IMR-90 (cell line): ENCODE results near the gene FTO. TPM values are rescaled to one million over a fixed set of nuclear protein-coding genes. Genes with fewer than 3 reads are reported as not detected.

Experiments used
- ATAC-seq: fragments of 200-7000 bp; cut with Tn5 transposase; 2 replicates; pipeline ENCODE4 v1.9.1; 2020; ENCODE audit warnings: low read depth, mild to moderate bottlenecking, moderate library complexity
- BruUV-seq: library from RNA; stranded (reverse); fragments of 400-500 nt; replicated peaks from 2 replicates; lab custom pipeline; 2021; lab: Mats Ljungman, UMichigan
- CTCF ChIA-PET: fragments of 300-600 bp; formaldehyde crosslinking; extraction: SDS; loops from one replicate; lab custom pipeline; 2021; ENCODE audit warnings: antibody characterized with exemption; lab: Yijun Ruan, JAX
- POLR2A ChIA-PET: fragments of 300-600 bp; sonication (Branson Sonifier 250); formaldehyde crosslinking; loops from one replicate; lab custom pipeline; 2022; ENCODE audit warnings: antibody characterized with exemption; ENCODE audit not compliant: unreplicated experiment; lab: Charles Lee
- DNase-seq: peaks from one replicate; pipeline ENCODE4 v3.0.0; 2013
- H2AFZ ChIP-seq: replicated peaks from 2 replicates; pipeline ENCODE3; 2013; ENCODE audit warnings: low read length, mild to moderate bottlenecking; ENCODE audit not compliant: poor library complexity
- H2AK5ac ChIP-seq: 2 replicates; pipeline ENCODE4 v1.6.1; 2013; ENCODE audit warnings: low read depth, low read length, inconsistent platforms
- H2AK9ac ChIP-seq: replicated peaks from 2 replicates; pipeline ENCODE3; 2013; ENCODE audit warnings: mild to moderate bottlenecking, low read depth, low read length, moderate library complexity; ENCODE audit not compliant: poor library complexity
- H2BK120ac ChIP-seq: 2 replicates; pipeline ENCODE4 v1.6.1; 2013; ENCODE audit warnings: low read depth, low read length, inconsistent platforms
- H2BK15ac ChIP-seq: 3 replicates; pipeline ENCODE4 v1.6.1; 2013; ENCODE audit warnings: low read depth, low read length, inconsistent platforms
- H2BK20ac ChIP-seq: 2 replicates; pipeline ENCODE4 v1.6.1; 2013; ENCODE audit warnings: low read depth, mild to moderate bottlenecking, inconsistent platforms, low read length, moderate library complexity
- H2BK5ac ChIP-seq: 2 replicates; pipeline ENCODE4 v1.6.1; 2013; ENCODE audit warnings: mild to moderate bottlenecking, low read depth, low read length, inconsistent platforms; ENCODE audit not compliant: poor library complexity, severe bottlenecking
- H3K14ac ChIP-seq: replicated peaks from 2 replicates; pipeline ENCODE4 v1.6.1; 2013; ENCODE audit warnings: low read depth, low read length, inconsistent platforms
- H3K18ac ChIP-seq: 2 replicates; pipeline ENCODE4 v1.6.1; 2013; ENCODE audit warnings: low read depth, low read length, control low read depth
- H3K23ac ChIP-seq: 2 replicates; pipeline ENCODE4 v1.6.1; 2013; ENCODE audit warnings: low read depth, low read length, inconsistent platforms
- H3K27ac ChIP-seq: 2 replicates; pipeline ENCODE4 v1.5.1; 2013; ENCODE audit warnings: mild to moderate bottlenecking, control low read depth, low read length; ENCODE audit not compliant: insufficient read depth
- H3K27me3 ChIP-seq: 2 replicates; pipeline ENCODE4 v1.6.1; 2013; ENCODE audit warnings: low read length; ENCODE audit not compliant: control insufficient read depth, insufficient read depth
- H3K36me3 ChIP-seq: 2 replicates; pipeline ENCODE4 v1.6.1; 2013; ENCODE audit warnings: low read length, mixed read lengths; ENCODE audit not compliant: control insufficient read depth, insufficient read depth
- H3K4ac ChIP-seq: 2 replicates; pipeline ENCODE4 v1.6.1; 2013; ENCODE audit warnings: low read depth, low read length, inconsistent platforms
- H3K4me1 ChIP-seq: 2 replicates; pipeline ENCODE4 v1.6.1; 2013; ENCODE audit warnings: low read length, mixed read lengths; ENCODE audit not compliant: control insufficient read depth, insufficient read depth
- H3K4me2 ChIP-seq: 2 replicates; pipeline ENCODE4 v1.6.1; 2013; ENCODE audit warnings: low read depth, mild to moderate bottlenecking, control low read depth, low read length, moderate library complexity
- H3K4me3 ChIP-seq: 2 replicates; pipeline ENCODE4 v1.5.1; 2013; ENCODE audit warnings: low read depth, mild to moderate bottlenecking, control low read depth, low read length, moderate library complexity; ENCODE audit not compliant: insufficient read depth
- H3K56ac ChIP-seq: 2 replicates; pipeline ENCODE4 v1.6.1; 2013; ENCODE audit warnings: low read length, inconsistent platforms; ENCODE audit not compliant: insufficient read depth; ENCODE audit errors: extremely low read depth
- H3K79me1 ChIP-seq, 2 experiments: 2 replicates each; pipeline ENCODE4 v1.6.1; 2013; ENCODE audit warnings: low read length in 2 of 2, inconsistent platforms in 1 of 2, low read depth in 1 of 2
- H3K9ac ChIP-seq: 2 replicates; pipeline ENCODE4 v1.6.1; 2013; ENCODE audit warnings: low read depth, low read length, control low read depth
- H3K9me1 ChIP-seq: 2 replicates; pipeline ENCODE4 v1.6.1; 2013; ENCODE audit warnings: low read length, inconsistent platforms; ENCODE audit not compliant: insufficient read depth
- H3K9me3 ChIP-seq: 2 replicates; pipeline ENCODE4 v1.6.1; 2013; ENCODE audit warnings: low read length; ENCODE audit not compliant: control insufficient read depth, insufficient read depth
- H4K20me1 ChIP-seq: 2 replicates; pipeline ENCODE4 v1.6.1; 2013; ENCODE audit warnings: low read length, inconsistent platforms; ENCODE audit not compliant: insufficient read depth
- H4K5ac ChIP-seq: 2 replicates; pipeline ENCODE4 v1.6.1; 2013; ENCODE audit warnings: mild to moderate bottlenecking, low read depth, low read length, control low read depth
- H4K8ac ChIP-seq, 2 experiments: 2 replicates each; pipeline ENCODE4 v1.6.1; 2013; ENCODE audit warnings: low read depth in 2 of 2, low read length in 2 of 2, control low read depth in 1 of 2, inconsistent platforms in 1 of 2
- H4K91ac ChIP-seq: 2 replicates; pipeline ENCODE4 v1.6.1; 2013; ENCODE audit warnings: low read depth, low read length, inconsistent platforms; ENCODE audit not compliant: insufficient read depth
- BHLHE40 ChIP-seq: fragments of 150-350 bp; IDR thresholded peaks from 2 replicates; pipeline ENCODE4 v1.6.1; 2016; ENCODE audit warnings: mild to moderate bottlenecking, low read depth, low read length
- CEBPB ChIP-seq: IDR thresholded peaks from 2 replicates; pipeline ENCODE4 v1.6.1; 2012; ENCODE audit warnings: low read depth, low read length, improper control_type of control experiment
- CHD1 ChIP-seq: IDR thresholded peaks from 2 replicates; pipeline ENCODE4 v1.6.1; 2012; ENCODE audit warnings: low read depth, low read length, improper control_type of control experiment
- FOS ChIP-seq: fragments of 150-350 bp; IDR thresholded peaks from 2 replicates; pipeline ENCODE4 v1.6.1; 2016; ENCODE audit warnings: low read depth, low read length
- MAFK ChIP-seq: IDR thresholded peaks from 2 replicates; pipeline ENCODE4 v1.6.1; 2012; ENCODE audit warnings: low read depth, low read length, improper control_type of control experiment
- MAZ ChIP-seq: IDR thresholded peaks from 2 replicates; pipeline ENCODE4 v1.6.1; 2012; ENCODE audit warnings: low read depth, mild to moderate bottlenecking, low read length, improper control_type of control experiment, moderate library complexity, borderline replicate concordance
- MXI1 ChIP-seq: IDR thresholded peaks from 2 replicates; pipeline ENCODE4 v1.6.1; 2012; ENCODE audit warnings: low read depth, mild to moderate bottlenecking, low read length, moderate library complexity, borderline replicate concordance
- NFE2L2 ChIP-seq: fragments of 150-350 bp; IDR thresholded peaks from 2 replicates; pipeline ENCODE4 v1.6.1; 2016; ENCODE audit warnings: low read depth, mild to moderate bottlenecking, low read length
- POLR2A ChIP-seq: IDR thresholded peaks from 2 replicates; pipeline ENCODE4 v1.6.1; 2012; ENCODE audit warnings: mild to moderate bottlenecking, low read depth, low read length
- RAD21 ChIP-seq: IDR thresholded peaks from 2 replicates; pipeline ENCODE4 v1.6.1; 2012; ENCODE audit warnings: low read length, improper control_type of control experiment
- RCOR1 ChIP-seq: IDR thresholded peaks from 2 replicates; pipeline ENCODE4 v1.6.1; 2012; ENCODE audit warnings: mild to moderate bottlenecking, low read length, improper control_type of control experiment; ENCODE audit not compliant: insufficient replicate concordance
- RFX5 ChIP-seq: IDR thresholded peaks from 2 replicates; pipeline ENCODE4 v1.8.0; 2012; ENCODE audit warnings: low read depth, mild to moderate bottlenecking, low read length, moderate library complexity
- SMC3 ChIP-seq: fragments of 150-350 bp; IDR thresholded peaks from 2 replicates; pipeline ENCODE4 v1.6.1; 2016; ENCODE audit warnings: low read depth, mild to moderate bottlenecking, antibody characterized with exemption, low read length, moderate library complexity
- WGBS, 2 experiments: methylation state at CpG; one replicate each; pipeline versions ENCODE4 v1.1.5 to v1.1.7; 2013; ENCODE audit warnings: missing lambda C conversion rate in 2 of 2; ENCODE audit not compliant: insufficient read length in 1 of 2; ENCODE audit errors: extremely low coverage in 2 of 2; 5-methylcytosine and 5-hydroxymethylcytosine counted together
- dilution Hi-C: fragments of 300-500 bp; cut with HindIII; formaldehyde crosslinking; loops from one replicate; pipeline ENCODE4 v1.14.3; 2018; ENCODE audit warnings: low sequenced_read_pairs; ENCODE audit not compliant: unreplicated experiment
- in situ Hi-C: fragments of 300-500 bp; cut with MboI; formaldehyde crosslinking; loops from 3 replicates; pipeline ENCODE4 v1.14.3; 2019; ENCODE audit warnings: low sequenced_read_pairs, inconsistent platforms, mixed read lengths
- intact Hi-C: fragments of 100-400 bp; cut with micrococcal nuclease; formaldehyde crosslinking; loops from 2 replicates; pipeline ENCODE4 v1.10.0; 2022
- polyA plus RNA-seq, 3 experiments: library from polyadenylated mRNA; depleted of rRNA; stranded (reverse); fragments of >200 nt; gene quantifications; 2 replicates each; pipeline ENCODE4 v1.2.3, GENCODE V29; 2012; ENCODE audit warnings: low replicate concordance in 1 of 3
- total RNA-seq: library from RNA; depleted of rRNA; stranded (reverse); fragments of >200 nt; gene quantifications from 2 replicates; pipeline ENCODE4 v1.2.3, GENCODE V29; 2012
- TF ChIP-seq, protein P1 (sequence below): fragments of 150-350 bp; IDR thresholded peaks from 2 replicates; pipeline ENCODE4 v1.6.1; 2017; ENCODE audit warnings: mild to moderate bottlenecking, antibody characterized with exemption, low read length, low read depth
- TF ChIP-seq, protein P2 (sequence below): fragments of 150-350 bp; IDR thresholded peaks from 2 replicates; pipeline ENCODE4 v1.6.1; 2016; ENCODE audit warnings: low read depth, mild to moderate bottlenecking, low read length, moderate library complexity, borderline replicate concordance
- TF ChIP-seq, protein P3 (sequence below): conservative IDR thresholded peaks from 2 replicates; pipeline ENCODE4 v1.5.1; 2012; ENCODE audit warnings: mild to moderate bottlenecking, low read depth, low read length, improper control_type of control experiment

FTO gene
- total and polyA plus RNA-seq, 2 of the 4 experiments (the other 2 are of a cell fraction): 70.3 to 132 TPM

DNA sequence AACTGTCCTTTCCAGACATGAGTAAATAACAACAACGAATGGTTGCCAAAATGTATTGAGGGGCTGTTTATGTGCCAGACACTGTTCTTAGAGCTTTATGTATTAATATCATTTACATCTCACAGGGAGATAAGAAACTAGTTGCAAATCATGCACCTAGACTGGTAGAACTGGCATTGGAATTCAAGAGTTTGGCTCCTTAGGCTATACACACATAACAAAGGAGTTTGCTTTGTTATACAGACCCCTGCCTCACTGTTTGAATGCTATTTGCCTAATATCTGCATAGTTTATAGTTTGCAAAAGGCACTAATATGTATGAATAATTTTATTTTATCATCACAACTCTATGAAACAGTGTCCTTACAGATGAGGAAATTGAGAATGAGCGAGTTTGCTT is 100.0 kb downstream of the FTO start:
- CTCF ChIA-PET: no interaction called here
- TF ChIP-seq FOS (no peak), RAD21 (no peak), POLR2A (no peak), MAFK (no peak), RCOR1 (no peak), MAZ (no peak), CHD1 (no peak), RFX5 (no peak), SMC3 (no peak), MXI1 (no peak), CEBPB (no peak), NFE2L2 (no peak), BHLHE40 (no peak)
- TF ChIP-seq, protein P1, sequence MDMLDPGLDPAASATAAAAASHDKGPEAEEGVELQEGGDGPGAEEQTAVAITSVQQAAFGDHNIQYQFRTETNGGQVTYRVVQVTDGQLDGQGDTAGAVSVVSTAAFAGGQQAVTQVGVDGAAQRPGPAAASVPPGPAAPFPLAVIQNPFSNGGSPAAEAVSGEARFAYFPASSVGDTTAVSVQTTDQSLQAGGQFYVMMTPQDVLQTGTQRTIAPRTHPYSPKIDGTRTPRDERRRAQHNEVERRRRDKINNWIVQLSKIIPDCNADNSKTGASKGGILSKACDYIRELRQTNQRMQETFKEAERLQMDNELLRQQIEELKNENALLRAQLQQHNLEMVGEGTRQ: no peak
- TF ChIP-seq, protein P2, sequence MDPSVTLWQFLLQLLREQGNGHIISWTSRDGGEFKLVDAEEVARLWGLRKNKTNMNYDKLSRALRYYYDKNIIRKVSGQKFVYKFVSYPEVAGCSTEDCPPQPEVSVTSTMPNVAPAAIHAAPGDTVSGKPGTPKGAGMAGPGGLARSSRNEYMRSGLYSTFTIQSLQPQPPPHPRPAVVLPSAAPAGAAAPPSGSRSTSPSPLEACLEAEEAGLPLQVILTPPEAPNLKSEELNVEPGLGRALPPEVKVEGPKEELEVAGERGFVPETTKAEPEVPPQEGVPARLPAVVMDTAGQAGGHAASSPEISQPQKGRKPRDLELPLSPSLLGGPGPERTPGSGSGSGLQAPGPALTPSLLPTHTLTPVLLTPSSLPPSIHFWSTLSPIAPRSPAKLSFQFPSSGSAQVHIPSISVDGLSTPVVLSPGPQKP: no peak
- TF ChIP-seq, protein P3, sequence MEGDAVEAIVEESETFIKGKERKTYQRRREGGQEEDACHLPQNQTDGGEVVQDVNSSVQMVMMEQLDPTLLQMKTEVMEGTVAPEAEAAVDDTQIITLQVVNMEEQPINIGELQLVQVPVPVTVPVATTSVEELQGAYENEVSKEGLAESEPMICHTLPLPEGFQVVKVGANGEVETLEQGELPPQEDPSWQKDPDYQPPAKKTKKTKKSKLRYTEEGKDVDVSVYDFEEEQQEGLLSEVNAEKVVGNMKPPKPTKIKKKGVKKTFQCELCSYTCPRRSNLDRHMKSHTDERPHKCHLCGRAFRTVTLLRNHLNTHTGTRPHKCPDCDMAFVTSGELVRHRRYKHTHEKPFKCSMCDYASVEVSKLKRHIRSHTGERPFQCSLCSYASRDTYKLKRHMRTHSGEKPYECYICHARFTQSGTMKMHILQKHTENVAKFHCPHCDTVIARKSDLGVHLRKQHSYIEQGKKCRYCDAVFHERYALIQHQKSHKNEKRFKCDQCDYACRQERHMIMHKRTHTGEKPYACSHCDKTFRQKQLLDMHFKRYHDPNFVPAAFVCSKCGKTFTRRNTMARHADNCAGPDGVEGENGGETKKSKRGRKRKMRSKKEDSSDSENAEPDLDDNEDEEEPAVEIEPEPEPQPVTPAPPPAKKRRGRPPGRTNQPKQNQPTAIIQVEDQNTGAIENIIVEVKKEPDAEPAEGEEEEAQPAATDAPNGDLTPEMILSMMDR: no peak
- BruUV-seq: no TSS peak
- H3K4me1 ChIP-seq: peaks cover under 1% of the 10 kb centered on the region; the same call in 1 of the 2 replicates
- POLR2A ChIA-PET: no interaction called here
- no peak overlapping the region for H3K4ac ChIP-seq
- DNase-seq (no peak), ATAC-seq (no peak)
- H3K9me3 ChIP-seq: no peaks in the 10 kb centered on the region
- no peak overlapping the region for H2BK120ac ChIP-seq
- no peak overlapping the region for H2AK5ac ChIP-seq
- H3K4me2 ChIP-seq: no peak overlapping the region
- H2AK9ac ChIP-seq: no peak overlapping the region
- H2AFZ ChIP-seq: no peak overlapping the region
- H2BK5ac ChIP-seq: no peak overlapping the region
- H3K79me1 ChIP-seq: peaks cover 14 to 32% of the 10 kb centered on the region in 2 experiments
- no peak overlapping the region for H3K14ac ChIP-seq
- no peaks in the 10 kb centered on the region for H3K36me3 ChIP-seq
- H3K27ac ChIP-seq: no peak overlapping the region
- no peaks in the 10 kb centered on the region for H4K20me1 ChIP-seq
- H2BK20ac ChIP-seq: no peak overlapping the region
- no peak overlapping the region for H3K4me3 ChIP-seq
- 0 out of 2 replicates have a peak, but pooled peaks cover 2% of the 10 kb centered on the region for H3K9me1 ChIP-seq
- H2BK15ac ChIP-seq: no peak overlapping the region
- intact Hi-C loops (no loop called here), dilution Hi-C loops (no loop called here), in situ Hi-C loops (no loop called here)
- no peak overlapping the region for H3K56ac ChIP-seq
- H3K18ac ChIP-seq: no peak overlapping the region
- H4K91ac ChIP-seq: no peak overlapping the region
- no peak overlapping the region for H3K9ac ChIP-seq
- no peaks in the 10 kb centered on the region for H3K27me3 ChIP-seq
- no CpG with 5 or more reads among the region's 2 CpGs for WGBS, 2 experiments
- H4K5ac ChIP-seq: no peak overlapping the region
- no peak overlapping the region for H3K23ac ChIP-seq
- no peak overlapping the region for H4K8ac ChIP-seq
